WI38 (cell line): ENCODE measurements around the gene PSEN1.
A peak's percentile ranks its signal among the peaks of the same experiment; 100 is the strongest.
"Not testable (repeated sequence)": the region's sequence is repeated elsewhere in the genome, so short reads cannot be mapped to it uniquely, and the experiment has no call there.

Experiments used
- H3K4me3 ChIP-seq: 2 replicates; pipeline ENCODE4 v1.5.1; 2011; ENCODE audit warnings: low read depth, mild to moderate bottlenecking, control low read depth, low read length
- CTCF ChIP-seq: IDR thresholded peaks from 2 replicates; pipeline ENCODE4 v1.5.1; 2012; ENCODE audit warnings: low read depth, mild to moderate bottlenecking, control low read depth, low read length

Gene PSEN1

GRCh38 chr14:73173092-73173735 lies 36.9 kb downstream of the PSEN1 start:
- peak; percentile 34; the same call in 1 of the 2 replicates for TF ChIP-seq CTCF
- no peak overlapping the region for H3K4me3 ChIP-seq

DNA sequence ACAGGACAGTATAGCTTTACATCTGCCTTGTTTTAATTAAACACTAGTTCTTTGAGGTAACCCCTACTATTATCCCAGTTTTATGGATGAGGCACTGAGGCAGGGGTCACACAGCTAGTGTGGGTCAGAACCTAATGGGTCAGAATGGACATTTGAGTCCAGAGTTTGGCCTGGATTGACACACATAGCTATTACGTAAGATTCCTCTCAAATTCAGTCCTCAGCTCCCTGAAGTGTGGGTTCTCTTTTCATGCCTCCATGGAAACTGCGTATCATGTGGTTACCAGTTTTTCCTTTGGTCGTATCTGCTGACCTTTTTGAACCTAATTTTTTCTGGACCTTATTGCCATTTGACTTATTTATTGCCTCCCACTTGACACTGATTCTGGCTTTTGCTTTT lies 40.4 kb downstream of the PSEN1 start:
- H3K4me3 ChIP-seq = no peak overlapping the region
- no peak for TF ChIP-seq CTCF

GRCh38 chr14:73180385-73180805 lies 44.1 kb downstream of the PSEN1 start:
- H3K4me3 ChIP-seq = no peak overlapping the region
- no peak for TF ChIP-seq CTCF

DNA sequence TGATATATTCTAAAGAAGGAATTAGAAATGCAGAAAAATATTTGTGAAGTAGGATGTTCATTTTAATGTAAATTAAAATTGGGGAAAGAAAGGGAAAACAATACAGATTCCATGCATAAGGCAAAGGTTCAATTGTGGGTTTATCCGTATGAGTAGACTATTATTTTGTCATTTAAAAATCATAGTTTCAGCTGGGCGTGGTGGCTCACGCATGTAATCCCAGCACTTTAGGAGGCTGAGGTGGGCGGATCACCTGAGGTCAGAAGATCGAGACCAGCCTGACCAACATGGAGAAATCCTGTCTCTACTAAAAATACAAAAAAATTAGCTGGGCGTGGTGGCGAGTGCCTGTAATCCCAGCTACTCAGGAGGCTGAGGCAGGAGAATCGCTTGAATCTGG lies 44.7 kb downstream of the PSEN1 start:
- H3K4me3 ChIP-seq = not testable (repeated sequence)

DNA sequence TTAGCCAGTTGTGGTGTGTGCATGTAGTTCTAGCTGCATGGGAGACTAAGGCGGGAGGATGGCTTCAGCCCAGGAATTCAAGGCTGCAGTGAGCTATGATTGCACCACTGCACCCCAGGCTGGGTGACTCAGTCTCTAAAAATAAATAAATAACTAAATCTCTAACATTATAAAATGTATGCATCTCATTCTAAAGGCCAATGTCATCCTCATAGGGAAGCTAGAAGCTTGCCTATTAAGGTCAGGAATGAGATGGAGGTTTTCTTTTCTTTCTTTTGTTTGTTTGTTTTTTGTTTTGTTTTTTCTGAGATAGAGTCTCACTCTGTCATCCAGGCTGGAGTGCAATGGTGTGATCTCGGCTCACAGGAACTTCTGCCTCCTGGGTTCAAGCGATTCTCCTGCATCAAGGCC lies 52.2 kb downstream of the PSEN1 start:
- no peak overlapping the region for H3K4me3 ChIP-seq
- TF ChIP-seq CTCF = no peak

GRCh38 chr14:73189651-73190050 lies 53.3 kb downstream of the PSEN1 start:
- H3K4me3 ChIP-seq = no peak overlapping the region
- TF ChIP-seq CTCF = no peak

DNA sequence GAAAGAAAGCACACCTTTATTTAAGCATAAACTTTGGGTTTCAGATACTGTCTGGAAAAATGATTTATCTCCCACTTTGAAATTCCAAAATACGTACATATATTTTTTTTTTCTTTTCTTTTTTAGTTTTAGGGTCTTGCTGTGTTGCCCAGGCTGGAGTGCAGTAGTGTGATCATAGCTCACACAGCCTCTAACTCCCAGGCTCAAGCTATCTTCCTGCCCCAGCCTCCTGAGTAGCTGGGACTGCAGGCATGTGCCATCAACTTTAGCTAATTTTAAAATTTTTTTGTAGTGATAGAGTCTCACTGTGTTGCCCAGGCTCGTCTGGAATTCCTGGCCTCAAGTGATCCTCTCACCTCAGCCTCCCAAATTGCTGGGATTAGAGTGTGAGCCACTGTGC lies 55.1 kb downstream of the PSEN1 start:
- H3K4me3 ChIP-seq = no peak overlapping the region
- no peak for TF ChIP-seq CTCF

DNA sequence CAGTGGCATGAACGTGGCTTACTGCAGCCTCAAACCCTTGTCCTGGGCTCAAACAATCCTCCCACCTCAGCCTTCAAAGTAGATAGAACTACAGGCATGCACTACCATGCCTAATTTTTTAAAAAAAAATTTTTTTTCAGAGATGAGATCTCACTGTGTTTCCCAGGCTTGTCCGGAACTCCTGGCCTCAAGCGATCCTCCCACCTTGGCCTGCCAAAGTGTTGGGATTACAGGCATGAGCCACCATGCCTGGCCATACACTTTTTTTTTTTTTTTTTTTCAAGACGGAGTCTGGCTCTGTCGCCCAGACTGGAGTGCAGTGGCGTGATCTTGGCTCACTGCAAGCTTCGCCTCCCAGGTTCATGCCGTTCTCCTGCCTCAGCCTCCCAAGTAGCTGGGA lies 58.0 kb downstream of the PSEN1 start:
- H3K4me3 ChIP-seq = not testable (repeated sequence)
